Gastrocnemius medialis (tissue), 4 donors: Measurements from ENCODE around the gene IFT27. TPM values are rescaled to one million over a fixed set of nuclear protein-coding genes. Genes with fewer than 3 reads are reported as not detected.

Source experiments
- ATAC-seq, 2 donors: fragments of 150-250 bp; one replicate each; pipeline ENCODE4 v1.9.1; 2016
- DNase-seq, 2 donors: peaks; one replicate each; pipeline ENCODE4 v3.0.0-alpha.2; 2019
- H3K27ac ChIP-seq, 4 donors: fragments of 200-600 bp; sonication (generic); 1 replicate in 1 of 4; 2 replicates in 3 of 4; pipeline ENCODE4 v1.5.1; 2016 to 2018; ENCODE audit warnings: mild to moderate bottlenecking in 2 of 4, moderate library complexity in 1 of 4
- H3K27me3 ChIP-seq, 3 donors: fragments of 200-600 bp; sonication (generic) in 2 of 3; 1 replicate in 1 of 3; 2 replicates in 2 of 3; pipeline versions ENCODE4 v1.5.1 to v1.6.0; 2016 to 2019; ENCODE audit warnings: mild to moderate bottlenecking in 1 of 3, moderate library complexity in 1 of 3
- H3K36me3 ChIP-seq, 2 donors: fragments of 200-600 bp; sonication (generic) in 1 of 2; one replicate each; pipeline ENCODE4 v1.5.1; 2017 to 2018
- H3K4me1 ChIP-seq, 2 donors: fragments of 200-600 bp; sonication (generic) in 1 of 2; one replicate each; pipeline ENCODE4 v1.5.1; 2016 to 2017; ENCODE audit warnings: mild to moderate bottlenecking in 2 of 2
- H3K4me3 ChIP-seq, 4 donors: fragments of 200-600 bp; sonication (generic) in 3 of 4; 1 replicate in 1 of 4; 2 replicates in 3 of 4; pipeline ENCODE4 v1.5.1; 2016 to 2019; ENCODE audit warnings: mild to moderate bottlenecking in 2 of 4
- H3K9me3 ChIP-seq, 3 donors: fragments of 200-600 bp; sonication (generic) in 2 of 3; 1 replicate in 1 of 3; 2 replicates in 2 of 3; pipeline ENCODE4 v1.5.1; 2016 to 2019
- CTCF ChIP-seq, 5 experiments: fragments of 450-650 bp in 3 of 5; fragments of 200-600 bp in 2 of 5; sonication (generic) in 2 of 5; IDR thresholded peaks in 4 of 5; conservative IDR thresholded peaks in 1 of 5; 1 replicate in 4 of 5; 2 replicates in 1 of 5; pipeline ENCODE4 v1.5.1; 2016 to 2019; ENCODE audit warnings: antibody characterized with exemption in 5 of 5, mild to moderate bottlenecking in 3 of 5, moderate library complexity in 3 of 5
- POLR2A ChIP-seq, 2 donors: fragments of 450-650 bp; IDR thresholded peaks; one replicate each; pipeline ENCODE4 v1.6.1; 2017; ENCODE audit warnings: antibody characterized with exemption in 2 of 2, mild to moderate bottlenecking in 2 of 2, moderate library complexity in 2 of 2
- in situ Hi-C, 4 donors: fragments of 200-750 bp; cut with MboI; loops; one replicate each; pipeline versions ENCODE4 v1.15.0 to v1.8.0; 2017; ENCODE audit warnings: low sequenced_read_pairs in 4 of 4
- intact Hi-C: fragments of 100-400 bp; cut with DNase I; formaldehyde crosslinking; loops from one replicate; pipeline ENCODE4 v1.15.1; 2023; ENCODE audit warnings: low total_unique reads
- total RNA-seq, 4 donors: library from RNA; depleted of rRNA; stranded (reverse); fragments of >200 nt; gene quantifications; one replicate each; pipeline versions ENCODE4 v1.1.0 to v1.2.3, GENCODE V29; 2016

The IFT27 gene
- total RNA-seq, 4 donors from 2014 or later: 2.4 to 8.3 (median 6.7) TPM

- intact Hi-C loops: loop anchor here (10.0 kb wide), 1 partner anchor 421 kb away; no protein-coding TSS in a partner anchor
- Histone ChIP-seq H3K27me3 (no peaks in the 10 kb centered on the region), H3K4me3 (no peak overlapping the region), H3K4me1 (peaks cover 13 to 16% of the 10 kb centered on the region in 2 donors), H3K9me3 (no peaks in the 10 kb centered on the region), H3K36me3 (no peaks in the 10 kb centered on the region), H3K27ac (no peak overlapping the region)
- in situ Hi-C loops: loop anchor here in 1 of 4 donors (10.0 kb wide), 1 partner anchor 201 kb away; no protein-coding TSS in a partner anchor
- DNase-seq (no peak), ATAC-seq (no peak)
- TF ChIP-seq CTCF (IDR thresholded peaks at IDR 0.05 in 4 of 5, conservative IDR thresholded peaks at IDR 0.05 in 1 of 5): peak in 1 of 5 experiments; percentile 23
- no peak for TF ChIP-seq POLR2A (IDR thresholded peaks at IDR 0.05)
These were observed 2.0 kb downstream of the IFT27 start for GRCh38 chr22:36773935-36774334.

GRCh38 chr22:36772451-36772850 lies 3.5 kb downstream of the IFT27 start:
- H3K27me3 ChIP-seq: no peaks in the 10 kb centered on the region
- H3K4me3 ChIP-seq: no peak overlapping the region
- no peaks in the 10 kb centered on the region for H3K9me3 ChIP-seq
- ATAC-seq (no peak), DNase-seq (no peak)
- in situ Hi-C loops: loop anchor here in 1 of 4 donors (10.0 kb wide), 1 partner anchor 202 kb away; no protein-coding TSS in a partner anchor
- intact Hi-C loops: loop anchor here (10.0 kb wide), 1 partner anchor 422 kb away; no protein-coding TSS in a partner anchor
- H3K4me1 ChIP-seq: peaks cover 13 to 16% of the 10 kb centered on the region in 2 donors
- no peak for TF ChIP-seq POLR2A (IDR thresholded peaks at IDR 0.05)
- no peak for TF ChIP-seq CTCF (IDR thresholded peaks at IDR 0.05 in 4 of 5, conservative IDR thresholded peaks at IDR 0.05 in 1 of 5)
- H3K27ac ChIP-seq: no peak overlapping the region
- H3K36me3 ChIP-seq: peaks cover 0 to under 1% of the 10 kb centered on the region in 2 donors

DNA sequence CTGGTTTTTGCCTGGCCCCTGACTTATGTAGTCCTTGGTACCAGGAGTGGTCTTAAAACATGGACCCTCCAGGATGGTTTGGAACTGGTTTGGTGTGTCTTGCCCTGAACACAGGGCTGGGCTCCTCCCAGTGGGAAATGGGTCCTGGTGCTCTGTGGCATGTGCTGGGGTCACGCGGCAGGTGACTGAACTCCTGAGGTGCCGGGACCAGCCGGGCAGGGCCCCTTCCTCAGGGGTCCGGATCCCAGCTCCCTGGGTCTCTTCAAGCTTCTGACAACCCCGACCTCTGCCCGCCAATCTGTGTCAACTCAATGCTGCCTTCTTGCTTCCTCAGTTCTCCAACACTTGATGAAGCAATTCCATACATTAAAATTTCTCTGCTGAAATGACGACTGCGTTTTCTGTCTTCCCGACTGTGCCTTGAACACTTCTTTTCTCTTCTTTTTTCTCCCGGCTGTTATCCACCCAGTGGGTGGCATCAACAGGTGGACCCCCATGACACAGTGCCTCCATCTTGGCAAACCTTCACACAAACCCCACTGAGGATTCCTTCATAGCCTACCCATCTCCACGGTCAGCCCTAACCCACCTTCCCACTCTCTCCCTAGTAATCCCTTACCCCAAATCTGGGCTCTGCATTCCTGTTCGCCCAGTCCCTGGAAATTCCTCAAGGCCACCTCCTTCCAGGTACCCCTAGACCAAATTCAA lies 4.4 kb downstream of the IFT27 start:
- intact Hi-C loops: loop anchor here (10.0 kb wide), 1 partner anchor 423 kb away; no protein-coding TSS in a partner anchor
- H3K4me3 ChIP-seq: no peak overlapping the region
- ATAC-seq (no peak), DNase-seq (no peak)
- in situ Hi-C loops: loop anchor here in 1 of 4 donors (10.0 kb wide), 1 partner anchor 203 kb away; no protein-coding TSS in a partner anchor
- no peaks in the 10 kb centered on the region for H3K27me3 ChIP-seq
- no peak overlapping the region for H3K27ac ChIP-seq
- TF ChIP-seq POLR2A (IDR thresholded peaks at IDR 0.05) (no peak), CTCF (IDR thresholded peaks at IDR 0.05 in 4 of 5, conservative IDR thresholded peaks at IDR 0.05 in 1 of 5) (no peak)
- H3K9me3 ChIP-seq: no peaks in the 10 kb centered on the region
- H3K4me1 ChIP-seq: peaks cover 10 to 13% of the 10 kb centered on the region in 2 donors
- H3K36me3 ChIP-seq: peaks cover 0 to 5% of the 10 kb centered on the region in 2 donors

GRCh38 chr22:36770513-36771231 lies 5.2 kb downstream of the IFT27 start:
- Histone ChIP-seq H3K27me3 (no peaks in the 10 kb centered on the region), H3K36me3 (peaks cover 0 to 5% of the 10 kb centered on the region in 2 donors), H3K9me3 (no peaks in the 10 kb centered on the region), H3K27ac (no peak overlapping the region), H3K4me3 (no peak overlapping the region), H3K4me1 (peaks cover 8 to 11% of the 10 kb centered on the region in 2 donors)
- DNase-seq: no peak
- no peak for ATAC-seq
- no peak for TF ChIP-seq CTCF (IDR thresholded peaks at IDR 0.05 in 4 of 5, conservative IDR thresholded peaks at IDR 0.05 in 1 of 5)
- no peak for TF ChIP-seq POLR2A (IDR thresholded peaks at IDR 0.05)
- intact Hi-C loops (loop anchor here (10.0 kb wide), 1 partner anchor 424 kb away; no protein-coding TSS in a partner anchor), in situ Hi-C loops (loop anchor here in 1 of 4 donors (10.0 kb wide), 1 partner anchor 204 kb away; no protein-coding TSS in a partner anchor)
